HG02943 (cell line): ENCODE results near the gene UBE3A.
"Not testable (repeated sequence)": the region's sequence is repeated elsewhere in the genome, so short reads cannot be mapped to it uniquely, and the experiment has no call there.

Experiments
- ATAC-seq: cut with Tn5 transposase; IDR thresholded peaks from one replicate; pipeline ENCODE4 v1.9.1; 2021; ENCODE audit warnings: mild to moderate bottlenecking, low read depth, moderate library complexity; ENCODE audit not compliant: unreplicated experiment

UBE3A gene

DNA sequence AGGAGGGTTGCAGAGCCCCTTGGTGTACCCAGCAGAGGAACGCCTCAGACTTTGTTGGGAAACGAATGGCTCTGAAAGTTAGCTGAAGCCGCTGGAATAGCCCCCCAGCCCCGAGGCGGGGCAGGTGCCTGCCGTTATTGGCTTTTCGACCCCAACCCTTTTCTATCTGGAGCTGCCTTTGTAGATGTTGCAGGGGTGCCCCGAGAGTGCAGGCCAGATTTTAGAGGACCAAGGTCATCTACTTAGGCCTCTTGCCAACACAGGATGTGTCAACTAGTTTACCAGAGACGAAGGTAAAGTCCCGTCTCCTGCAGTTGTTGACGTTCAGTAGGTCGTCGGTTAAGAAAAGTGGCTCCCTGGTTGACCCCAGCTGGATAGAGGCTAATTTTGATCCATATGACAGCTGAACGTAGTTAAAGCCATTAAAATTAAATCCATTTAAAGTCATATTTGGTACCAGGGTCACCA is 579 bp upstream of the UBE3A start:
- ATAC-seq: peak; percentile 9

DNA sequence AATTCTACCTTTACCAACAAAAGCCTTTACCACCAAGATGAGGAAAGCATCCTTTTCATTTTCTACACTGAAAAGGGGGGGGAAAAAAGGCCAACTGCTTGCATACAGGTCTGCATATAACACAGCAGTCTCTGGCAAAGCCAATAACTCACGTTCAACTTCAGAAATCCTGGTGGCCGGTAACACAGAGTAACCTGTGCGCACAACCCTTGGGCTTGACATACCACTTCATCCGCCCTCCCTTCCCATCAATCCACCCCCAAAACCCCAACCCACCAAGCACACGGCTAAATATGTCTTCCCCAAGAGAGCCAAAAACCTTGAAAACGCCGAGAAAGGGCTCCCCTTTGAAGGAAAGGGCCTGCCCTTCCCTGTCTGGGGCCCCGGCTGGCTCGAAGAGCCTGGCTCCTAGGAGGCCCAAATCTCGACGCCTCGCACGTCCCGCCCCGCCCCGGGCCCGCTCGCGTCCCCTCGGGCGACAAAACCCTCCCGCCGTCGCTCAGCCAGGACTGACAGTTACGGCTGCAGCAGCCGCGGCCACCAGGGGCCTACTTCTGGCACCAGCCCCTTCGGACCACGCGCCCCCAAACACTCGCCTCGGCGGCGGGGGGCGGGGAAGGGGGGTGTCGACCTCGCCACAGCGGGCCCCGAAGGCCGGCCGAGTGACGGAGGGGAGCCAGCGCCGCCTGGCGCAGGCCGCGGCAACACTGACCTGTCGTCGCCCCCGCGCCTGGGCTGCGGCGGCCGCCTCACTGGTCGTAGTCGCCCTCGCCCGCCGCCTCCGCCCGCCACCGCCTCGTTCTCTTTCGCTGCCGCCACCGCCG is 835 bp downstream of the UBE3A start:
- ATAC-seq: peak; percentile 54

DNA sequence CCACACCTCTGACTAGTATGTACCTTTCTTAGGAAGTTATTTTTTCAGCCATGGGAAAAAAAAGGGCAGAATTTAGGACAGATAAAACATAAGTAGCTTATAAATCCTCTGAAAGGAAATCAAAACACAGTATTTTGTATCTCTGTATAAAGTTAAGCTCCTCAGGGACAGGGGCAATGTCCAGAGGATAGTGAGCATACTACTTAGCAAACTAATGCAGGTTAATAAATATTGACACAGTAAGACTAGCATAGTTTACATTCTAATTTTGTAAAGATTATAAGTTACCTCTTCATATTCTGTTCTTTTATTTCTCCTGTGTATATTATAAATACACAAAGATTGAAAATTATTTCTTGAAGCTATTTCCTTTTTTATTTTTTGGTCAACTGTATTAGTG is 2.1 kb downstream of the UBE3A start:
- no peak for ATAC-seq

DNA sequence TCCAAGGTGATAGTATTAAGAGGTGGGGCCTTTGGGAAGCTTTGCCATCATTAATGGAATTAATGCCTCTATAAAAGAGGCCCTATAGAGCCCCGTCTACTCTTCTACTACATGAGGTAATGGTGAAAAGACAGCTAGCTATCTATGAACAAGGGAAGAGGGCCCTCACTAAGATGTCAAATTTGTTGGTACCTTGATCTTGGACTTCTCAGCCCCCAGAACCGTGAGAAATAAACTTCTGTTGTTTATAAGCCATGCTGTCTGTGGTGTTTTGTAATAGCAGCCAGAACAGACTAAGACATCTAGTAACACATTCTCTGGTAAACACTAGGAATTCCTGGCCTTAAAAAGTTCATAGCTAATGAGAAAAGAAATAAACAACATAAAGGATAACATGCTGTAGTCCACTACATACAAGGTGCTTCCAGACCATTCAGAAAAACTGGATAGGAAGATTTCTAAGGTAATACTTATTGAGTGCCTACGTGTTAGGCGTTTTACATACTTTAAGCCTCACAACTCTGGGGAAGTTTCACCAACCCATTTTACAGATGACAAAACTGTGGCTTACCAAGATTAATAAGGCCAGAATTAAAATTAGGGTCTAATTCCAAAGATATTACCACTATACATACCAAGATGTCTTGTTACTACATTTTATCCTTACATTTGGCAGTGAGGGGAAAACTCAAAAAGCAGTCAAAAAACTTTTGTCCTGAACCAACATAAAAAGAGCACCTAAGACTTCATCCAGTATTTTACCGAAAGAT is 3.2 kb downstream of the UBE3A start:
- ATAC-seq: no peak

DNA sequence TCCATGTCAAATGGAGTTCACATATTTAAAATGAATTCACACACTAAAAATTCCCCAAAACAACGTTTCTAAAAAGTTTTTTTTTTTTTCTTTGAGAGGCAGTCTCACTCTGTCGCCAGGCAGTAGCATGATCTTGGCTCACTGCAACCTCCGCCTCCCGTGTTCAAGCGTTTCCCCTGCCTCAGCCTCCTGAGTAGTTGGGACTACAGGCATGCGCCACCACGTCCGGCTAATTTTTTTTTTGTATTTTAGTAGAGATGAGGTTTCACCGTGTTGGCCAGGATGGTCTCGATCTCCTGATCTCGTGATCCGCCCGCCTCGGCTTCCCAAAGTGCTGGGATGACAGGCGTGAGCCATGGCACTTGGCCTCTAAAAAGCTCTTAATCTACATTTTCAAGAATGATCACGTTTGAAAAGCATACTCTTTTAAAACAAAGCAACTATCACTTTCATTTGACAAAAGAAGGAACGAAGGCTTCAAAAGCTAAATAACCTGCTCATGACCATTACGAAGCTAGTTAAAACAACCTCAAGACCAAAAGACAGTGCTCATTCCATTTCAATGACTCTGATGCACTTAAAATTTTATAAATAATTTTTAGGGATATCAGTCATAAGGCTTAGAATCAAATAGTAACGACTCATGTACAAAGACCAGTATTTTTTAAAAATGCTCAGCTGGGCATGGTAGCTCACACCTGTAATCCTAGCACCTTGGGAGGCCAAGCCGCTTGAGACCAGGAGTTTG is 5.5 kb downstream of the UBE3A start:
- ATAC-seq: no peak

DNA sequence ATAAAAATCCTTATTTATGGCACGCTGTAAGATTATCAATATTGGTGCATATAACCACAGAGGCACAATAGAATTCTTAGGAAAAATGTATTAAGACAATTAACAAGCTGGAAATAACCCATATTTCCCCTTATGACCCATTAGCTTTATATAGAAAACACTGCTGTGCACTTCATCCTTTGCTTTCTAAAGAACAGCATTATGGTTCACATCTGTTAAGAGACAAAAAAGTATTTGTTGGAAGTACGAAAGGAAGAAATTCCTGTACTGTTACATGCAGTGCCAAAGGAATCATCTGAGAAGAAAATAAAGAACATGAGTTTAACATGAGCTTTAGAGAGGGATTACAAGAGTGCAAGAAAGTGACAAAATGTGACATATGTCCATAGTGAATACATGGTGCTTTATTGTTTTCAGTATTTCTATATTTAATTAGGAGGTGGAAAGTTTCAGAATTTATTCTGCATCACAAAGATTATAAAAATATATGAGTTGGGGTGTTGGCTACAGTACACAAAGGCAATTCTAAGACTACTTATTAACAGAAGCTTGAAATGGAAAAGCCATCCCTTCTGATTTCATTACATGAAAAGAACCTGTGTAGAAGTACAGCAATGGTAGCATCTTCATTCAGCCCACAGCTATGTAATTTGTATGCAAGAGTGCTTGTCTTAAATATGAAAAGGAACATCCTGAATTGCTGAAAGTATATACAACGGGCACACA is 6.8 kb downstream of the UBE3A start:
- no peak for ATAC-seq

DNA sequence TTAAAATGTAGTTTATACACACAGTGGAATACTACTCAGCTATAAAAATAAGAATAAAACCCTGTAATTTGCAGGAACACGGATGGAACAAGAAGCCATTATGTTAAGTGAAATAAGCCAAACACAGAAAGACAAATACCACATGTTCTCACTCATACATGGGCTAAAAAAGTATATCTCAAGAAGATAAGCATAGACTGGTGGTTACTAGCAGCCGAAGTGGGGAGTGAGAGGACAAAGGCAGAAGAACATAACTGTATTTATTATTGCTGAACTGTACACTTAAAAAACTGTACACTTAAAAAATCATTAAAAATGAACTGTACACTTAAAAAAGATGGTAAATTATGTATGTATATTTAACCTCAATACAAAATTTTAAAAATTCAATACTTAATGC is 11.0 kb downstream of the UBE3A start:
- ATAC-seq: no peak

DNA sequence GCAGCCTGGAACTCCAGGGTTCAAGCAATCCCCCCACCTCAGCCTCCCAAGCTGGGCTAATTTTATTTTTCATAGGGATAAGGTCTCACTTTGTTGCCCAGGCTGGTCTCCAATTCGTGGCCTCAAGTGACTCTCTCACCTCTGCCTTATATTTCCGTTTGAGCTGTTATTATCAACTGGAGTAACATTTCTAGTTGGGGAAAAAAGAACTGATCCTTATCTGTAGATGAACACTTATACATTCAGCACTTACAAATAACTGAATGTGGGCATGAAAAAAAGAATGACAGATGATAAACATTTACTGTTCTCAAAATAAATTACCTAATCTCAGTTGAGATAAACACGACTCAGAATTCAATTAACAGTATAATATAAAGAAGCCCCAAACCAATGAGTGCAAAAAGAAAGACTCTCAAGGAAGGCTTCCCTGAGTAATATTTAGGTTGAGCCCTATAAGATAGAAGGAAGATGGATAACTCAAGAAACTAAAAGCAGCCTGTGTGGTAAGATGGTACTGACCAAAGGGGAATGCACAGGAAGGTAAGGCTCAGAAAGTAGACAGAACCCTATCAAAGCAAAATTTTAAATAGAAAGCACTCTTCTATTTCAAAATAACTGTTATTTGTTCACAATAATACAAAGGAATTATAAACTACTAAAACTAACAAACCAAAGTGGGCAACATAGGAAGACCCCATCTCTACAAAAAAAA is 11.8 kb downstream of the UBE3A start:
- no peak for ATAC-seq

DNA sequence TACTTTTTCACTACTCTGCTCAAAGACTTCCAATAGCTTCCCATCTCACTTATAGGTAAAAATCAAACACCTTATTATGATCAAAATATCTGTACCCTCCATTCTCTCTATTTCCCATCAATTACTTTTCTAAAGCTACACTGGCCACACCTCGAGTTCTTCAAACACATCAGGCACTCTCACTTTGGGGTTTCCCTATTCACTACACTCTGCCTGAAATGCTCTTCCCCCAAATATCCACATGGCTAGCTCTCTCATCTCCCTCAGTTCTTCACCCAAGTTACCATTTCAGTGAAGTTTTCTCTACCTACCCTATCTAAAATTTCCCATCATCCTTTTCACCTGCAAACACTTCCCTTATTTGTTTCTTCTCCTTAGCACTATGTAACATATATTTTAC is 14.8 kb downstream of the UBE3A start:
- no peak for ATAC-seq

DNA sequence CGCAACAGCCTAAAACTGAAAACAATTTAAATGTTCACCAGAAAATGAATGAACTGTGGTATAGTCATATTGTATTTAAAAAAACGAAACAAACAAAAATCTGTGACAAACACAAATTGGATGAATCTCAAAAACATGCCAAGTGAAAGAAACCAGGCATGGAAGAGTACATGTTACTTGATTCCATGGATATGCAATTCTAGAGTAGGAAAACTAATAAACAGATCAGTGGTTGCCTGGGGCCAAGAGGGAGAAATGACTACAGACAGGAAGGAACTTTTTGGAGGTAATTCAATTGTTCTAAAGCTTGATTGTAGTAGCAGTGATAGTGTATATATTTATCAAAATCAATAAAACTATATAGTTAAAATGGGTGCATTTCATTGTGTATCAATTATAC is 16.8 kb downstream of the UBE3A start:
- no peak for ATAC-seq

DNA sequence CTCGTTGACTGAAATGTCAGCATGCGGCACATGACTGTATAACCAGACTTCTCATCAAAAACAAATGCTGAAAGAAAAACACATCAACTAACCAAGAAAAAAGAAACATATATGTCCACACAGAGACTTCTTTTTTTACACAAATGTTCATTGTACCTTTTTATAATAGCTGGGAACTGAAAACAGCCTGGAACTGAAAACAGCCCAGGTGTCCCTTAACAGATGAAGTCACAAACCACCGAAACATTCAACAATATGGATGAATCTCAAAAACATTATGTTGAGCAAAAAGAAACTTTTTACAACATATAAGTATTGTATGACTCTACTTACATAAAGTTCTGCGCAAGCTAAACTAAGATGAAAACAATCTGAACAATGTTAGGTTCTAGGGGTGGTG is 20.6 kb downstream of the UBE3A start:
- ATAC-seq: no peak

DNA sequence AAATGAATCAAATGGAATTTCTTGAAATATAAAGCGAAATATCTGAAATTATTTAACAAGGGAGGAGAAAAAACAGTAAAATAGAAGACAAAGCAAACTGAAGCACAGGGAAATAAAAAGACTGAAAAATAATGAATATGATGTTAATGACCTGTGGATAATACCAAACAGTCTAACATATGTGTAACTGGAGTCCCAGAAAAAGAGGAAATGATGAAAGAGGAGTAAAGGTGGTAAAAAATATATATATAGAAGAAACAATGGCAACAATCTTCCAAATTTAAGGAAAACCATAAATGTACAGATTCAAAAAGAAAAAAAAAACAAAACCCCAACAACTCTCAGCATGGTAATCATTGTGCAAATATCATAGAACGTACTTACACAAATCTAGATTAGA is 21.2 kb downstream of the UBE3A start:
- ATAC-seq: no peak

DNA sequence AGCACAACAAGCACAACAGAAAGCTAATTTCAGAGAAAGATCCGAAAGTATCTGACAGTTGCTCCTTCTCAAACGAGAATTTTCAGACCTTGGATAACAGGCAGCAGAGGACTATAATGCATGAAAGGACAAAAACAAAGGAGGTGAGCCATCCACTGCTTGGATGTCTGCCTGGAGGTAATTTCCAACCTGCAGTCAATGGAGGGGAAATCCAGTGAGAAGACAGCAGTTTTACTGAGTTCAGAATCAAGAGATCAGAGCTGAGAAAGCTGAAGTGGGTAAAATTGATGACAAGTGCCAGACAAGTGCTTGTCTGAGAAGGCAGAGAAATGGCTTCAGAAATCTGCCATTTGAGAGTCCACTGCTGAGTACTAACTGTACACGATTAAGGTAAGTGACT is 22.1 kb downstream of the UBE3A start:
- no peak for ATAC-seq

DNA sequence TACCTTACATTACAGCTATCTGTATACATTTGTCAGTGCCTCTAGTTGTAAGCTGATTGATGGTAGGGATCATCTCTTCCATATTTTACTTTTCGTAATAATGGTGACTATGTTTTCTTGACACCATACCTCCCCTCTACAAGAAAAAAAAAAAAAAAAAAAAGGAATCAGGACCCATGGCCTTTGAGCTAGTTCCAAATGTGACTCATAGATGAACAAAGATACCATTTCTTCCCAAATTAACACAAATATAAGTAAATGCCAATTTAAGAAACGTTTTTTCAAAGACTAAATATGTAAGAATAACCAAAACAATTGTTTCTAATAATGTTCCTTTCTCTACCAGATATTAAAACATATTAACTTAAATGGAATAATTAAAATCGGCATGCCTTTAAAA is 23.1 kb downstream of the UBE3A start:
- no peak for ATAC-seq

DNA sequence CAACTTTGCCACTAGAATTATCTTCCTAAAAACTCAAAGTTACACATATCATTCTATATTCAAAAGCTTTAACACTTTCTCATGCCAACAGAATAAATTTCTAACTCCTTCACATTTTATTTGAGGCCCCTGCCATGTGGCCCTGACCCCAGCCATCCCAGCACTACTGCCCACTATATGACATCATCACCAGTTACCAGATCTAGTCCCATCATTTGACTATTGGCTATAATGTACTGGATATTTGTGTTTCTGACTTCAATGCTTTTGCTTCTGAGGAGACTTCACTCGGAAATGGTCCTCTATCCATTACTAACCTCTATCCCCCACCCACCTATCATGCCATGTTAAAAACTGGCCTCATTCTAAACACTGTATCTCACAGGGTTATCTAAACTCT is 23.6 kb downstream of the UBE3A start:
- ATAC-seq: no peak

DNA sequence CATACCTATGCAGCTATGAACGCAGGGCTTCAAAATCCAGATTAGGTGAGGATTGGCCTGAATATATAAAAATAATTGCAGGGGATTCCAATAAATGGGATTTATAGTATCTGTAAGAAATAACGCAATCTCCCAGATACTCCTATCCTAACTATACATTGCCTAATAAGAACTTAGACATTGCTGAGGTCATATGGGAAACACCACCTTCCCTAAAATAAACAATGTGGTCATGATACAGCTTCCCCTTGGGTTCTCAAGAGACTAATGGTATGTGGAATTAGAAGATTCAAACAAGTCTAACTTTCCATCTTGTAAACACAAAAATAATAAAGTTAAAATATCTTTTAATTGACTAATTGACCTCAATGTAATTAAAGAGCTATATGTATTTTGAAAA is 28.2 kb downstream of the UBE3A start:
- ATAC-seq: no peak

DNA sequence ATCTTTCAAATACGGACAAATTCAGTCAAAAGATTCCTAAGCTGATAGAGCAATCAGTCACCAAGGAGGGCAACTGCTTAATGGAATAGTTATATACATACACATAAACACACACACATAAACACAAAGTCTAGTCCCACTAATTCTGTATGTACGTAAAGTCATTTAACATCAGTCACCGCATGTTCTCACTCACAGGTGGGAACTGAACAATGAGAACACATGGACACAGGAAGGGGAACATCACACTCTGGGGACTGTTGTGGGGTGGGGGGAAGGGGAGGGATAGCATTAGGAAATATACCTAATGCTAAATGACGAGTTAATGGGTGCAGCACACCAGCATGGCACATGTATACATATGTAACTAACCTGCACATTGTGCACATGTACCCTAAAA is 29.1 kb downstream of the UBE3A start:
- not testable (repeated sequence) for ATAC-seq

DNA sequence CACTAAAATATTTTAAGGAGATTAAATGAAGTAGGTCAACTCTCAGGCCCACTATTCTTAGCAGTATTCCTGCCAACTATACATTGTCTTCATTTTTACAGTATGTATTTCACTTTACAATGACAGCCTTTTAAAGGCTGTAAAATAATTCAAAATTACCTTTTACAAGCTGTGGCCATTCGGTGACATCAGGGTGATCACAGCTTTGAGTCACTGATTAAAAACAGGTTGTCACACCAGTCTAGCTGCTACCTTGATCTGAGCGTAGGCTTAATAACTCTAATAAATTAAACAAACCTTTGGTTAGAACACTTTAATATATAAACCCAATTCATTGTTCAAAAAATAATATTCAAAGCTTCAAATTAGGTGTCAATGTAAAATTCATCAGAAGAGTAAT is 29.9 kb downstream of the UBE3A start:
- no peak for ATAC-seq

DNA sequence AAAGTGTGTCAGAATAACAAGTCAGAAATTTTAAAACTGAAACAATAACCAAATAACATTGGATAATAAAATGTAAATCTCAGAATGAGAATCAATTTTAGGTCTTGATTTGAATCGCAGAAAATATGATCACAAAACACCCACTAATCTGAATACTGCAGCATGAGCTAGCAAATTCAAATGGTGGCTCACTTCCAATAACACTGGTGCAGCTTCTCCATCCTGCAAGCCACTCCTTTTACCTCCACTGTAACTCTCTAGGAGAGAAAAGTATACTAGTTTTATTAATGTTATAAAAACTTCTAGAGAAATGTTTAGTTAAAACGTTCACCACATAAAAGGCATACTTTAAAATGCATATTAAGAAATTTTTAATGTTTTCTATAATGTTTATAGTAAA is 30.4 kb downstream of the UBE3A start:
- ATAC-seq: no peak

DNA sequence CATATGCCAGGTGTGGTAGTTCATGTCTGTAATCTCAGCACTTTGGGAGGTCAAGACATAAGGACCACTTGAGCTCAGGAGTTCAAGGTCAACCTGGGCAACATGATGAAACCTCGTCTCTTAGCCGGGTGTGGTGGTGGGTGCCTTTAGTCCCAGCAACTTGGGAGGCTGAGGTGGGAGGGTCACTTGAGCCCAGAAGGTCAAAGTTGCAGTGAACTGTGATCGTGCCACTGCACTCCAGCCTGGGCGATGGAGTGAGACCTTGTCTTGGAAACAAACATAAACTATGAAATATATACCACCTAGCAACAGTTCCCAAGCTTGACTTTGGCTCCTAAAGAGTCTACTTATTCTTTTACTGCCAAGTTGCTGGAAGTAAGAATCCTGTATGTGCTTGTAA is 30.9 kb downstream of the UBE3A start:
- ATAC-seq: no peak
